ENCODE measurements around the gene TFPI. TPM values are rescaled to one million over a fixed set of nuclear protein-coding genes. Genes with fewer than 3 reads are reported as not detected.

Gene TFPI
- total RNA-seq, 6 experiments from 2014 or later = 145 to 223 (median 189) TPM

- intact Hi-C loops (cut with DNase I) = loop anchor here in 1 of 2 donors (5.0 kb wide), 1 partner anchor 77 kb away; no protein-coding TSS in a partner anchor
- DNase-seq (peak in 1 of 3 donors; percentile 61), ATAC-seq (peak; percentile 82 to 93 (median 90))
- H3K9me3 ChIP-seq = no peaks in the 10 kb centered on the region
- no peak overlapping the region for H3K4me3 ChIP-seq
- H3K27ac ChIP-seq = no peak overlapping the region
- H3K36me3 ChIP-seq = peaks cover 0 to 18% (median 5%) of the 10 kb centered on the region in 4 donors
- H3K27me3 ChIP-seq = no peaks in the 10 kb centered on the region
- TF ChIP-seq CTCF (IDR thresholded peaks at IDR 0.05) (peak; percentile 84 to 91 (median 86)), POLR2A (IDR thresholded peaks at IDR 0.05) (no peak)
- H3K4me1 ChIP-seq = peaks cover 0 to 8% (median 2%) of the 10 kb centered on the region in 4 donors
- 6% methylated on average over 2 of the region's 2 CpGs for WGBS (ENCODE audit: insufficient coverage, low coverage, low lambda C conversion rate, missing lambda C conversion rate)
These were observed 54.2 kb downstream of the TFPI start for GRCh38 chr2:187499941-187500532.

GRCh38 chr2:187497858-187498463, 56.3 kb downstream of the TFPI start:
- DNase-seq (no peak), ATAC-seq (no peak)
- no peaks in the 10 kb centered on the region for H3K9me3 ChIP-seq
- no peak overlapping the region for H3K27ac ChIP-seq
- H3K27me3 ChIP-seq = no peaks in the 10 kb centered on the region
- H3K4me3 ChIP-seq = no peak overlapping the region
- intact Hi-C loops (cut with DNase I) = no loop called here
- peaks cover 0 to 8% (median 2%) of the 10 kb centered on the region in 4 donors for H3K4me1 ChIP-seq
- TF ChIP-seq POLR2A (IDR thresholded peaks at IDR 0.05) = no peak
- peak; percentile 34 to 62 (median 49) for TF ChIP-seq CTCF (IDR thresholded peaks at IDR 0.05)
- peaks cover 0 to 28% (median 8%) of the 10 kb centered on the region in 4 donors for H3K36me3 ChIP-seq
- WGBS (ENCODE audit: insufficient coverage, low coverage, low lambda C conversion rate, missing lambda C conversion rate) = 19% methylated on average over 1 of the region's 1 CpG

GRCh38 chr2:187497140-187497539, 57.1 kb downstream of the TFPI start:
- Histone ChIP-seq H3K4me3 (no peak overlapping the region), H3K27me3 (no peaks in the 10 kb centered on the region), H3K36me3 (peaks cover 0 to 28% (median 8%) of the 10 kb centered on the region in 4 donors), H3K27ac (no peak overlapping the region), H3K4me1 (peaks cover 0 to 4% (median 2%) of the 10 kb centered on the region in 4 donors), H3K9me3 (no peaks in the 10 kb centered on the region)
- ATAC-seq (no peak), DNase-seq (no peak)
- no peak for TF ChIP-seq CTCF (IDR thresholded peaks at IDR 0.05)
- no peak for TF ChIP-seq POLR2A (IDR thresholded peaks at IDR 0.05)
- intact Hi-C loops (cut with DNase I) = no loop called here
- WGBS (ENCODE audit: insufficient coverage, low coverage, low lambda C conversion rate, missing lambda C conversion rate) = 51% methylated on average over 2 of the region's 2 CpGs

DNA sequence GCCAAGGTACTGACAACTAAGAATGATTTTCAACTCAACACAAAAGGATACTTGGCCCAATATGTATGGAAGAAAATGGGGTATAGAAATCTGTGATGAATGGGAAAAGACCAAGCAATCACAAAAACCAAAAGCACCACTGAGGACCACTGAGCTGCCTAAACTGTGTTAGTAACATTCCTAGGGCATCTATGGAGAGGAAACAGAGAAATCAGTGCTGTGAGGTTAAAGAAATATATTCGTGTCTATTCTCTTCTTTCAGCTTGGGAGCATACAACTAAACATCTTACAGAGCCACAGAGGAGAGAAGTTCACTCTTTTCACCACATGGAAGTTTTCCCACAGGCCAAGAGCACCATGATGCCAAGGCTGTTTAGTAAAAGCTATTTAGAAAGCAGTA, 58.9 kb downstream of the TFPI start:
- H3K27ac ChIP-seq = no peak overlapping the region
- H3K4me3 ChIP-seq = no peak overlapping the region
- intact Hi-C loops (cut with DNase I) = no loop called here
- peaks cover 0 to 28% (median 8%) of the 10 kb centered on the region in 4 donors for H3K36me3 ChIP-seq
- peaks cover 0 to under 1% (median 0%) of the 10 kb centered on the region in 4 donors for H3K4me1 ChIP-seq
- TF ChIP-seq POLR2A (IDR thresholded peaks at IDR 0.05) = no peak
- TF ChIP-seq CTCF (IDR thresholded peaks at IDR 0.05) = no peak
- 50% methylated on average over 1 of the region's 1 CpG for WGBS (ENCODE audit: insufficient coverage, low coverage, low lambda C conversion rate, missing lambda C conversion rate)
- DNase-seq (no peak), ATAC-seq (no peak)
- no peaks in the 10 kb centered on the region for H3K27me3 ChIP-seq
- H3K9me3 ChIP-seq = no peaks in the 10 kb centered on the region
